Heart left ventricle (tissue), 16 donors: ENCODE results near the gene KLK14. TPM values are rescaled to one million over a fixed set of nuclear protein-coding genes. Genes with fewer than 3 reads are reported as not detected.

Experiments used
- ATAC-seq, 4 donors: fragments of 200-7000 bp; cut with Tn5 transposase; one replicate each; pipeline ENCODE4 v1.9.1; 2020 to 2022; ENCODE audit warnings: moderate library complexity in 4 of 4, mild to moderate bottlenecking in 3 of 4, moderate number of reproducible peaks in 1 of 4
- DNase-seq, 5 donors: peaks; one replicate each; pipeline ENCODE4 v3.0.0-alpha.2; 2020
- H3K27ac ChIP-seq, 12 donors: fragments of 200-600 bp; sonication (generic) in 4 of 12; one replicate each; pipeline versions ENCODE4 v1.5.0 to v1.8.0; 2016 to 2022; ENCODE audit warnings: mild to moderate bottlenecking in 2 of 12
- H3K27me3 ChIP-seq, 9 donors: fragments of 200-600 bp; sonication (generic) in 2 of 9; one replicate each; pipeline versions ENCODE4 v1.5.1 to v1.8.0; 2016 to 2022; ENCODE audit warnings: mild to moderate bottlenecking in 3 of 9
- H3K36me3 ChIP-seq, 9 donors: fragments of 200-600 bp; sonication (generic) in 2 of 9; one replicate each; pipeline versions ENCODE4 v1.5.0 to v1.8.0; 2018 to 2022; ENCODE audit warnings: mild to moderate bottlenecking in 2 of 9
- H3K4me1 ChIP-seq, 12 donors: fragments of 200-600 bp; sonication (generic) in 4 of 12; one replicate each; pipeline versions ENCODE4 v1.5.0 to v1.8.0; 2016 to 2022; ENCODE audit warnings: mild to moderate bottlenecking in 3 of 12
- H3K4me3 ChIP-seq, 12 donors: fragments of 200-600 bp; sonication (generic) in 4 of 12; one replicate each; pipeline versions ENCODE4 v1.5.0 to v1.8.0; 2017 to 2022; ENCODE audit warnings: mild to moderate bottlenecking in 9 of 12, moderate library complexity in 4 of 12
- H3K9me3 ChIP-seq, 12 donors: fragments of 200-600 bp; sonication (generic) in 4 of 12; one replicate each; pipeline versions ENCODE4 v1.5.0 to v1.8.0; 2016 to 2022; ENCODE audit warnings: mild to moderate bottlenecking in 1 of 12
- POLR2A ChIP-seq, 2 donors: fragments of 450-650 bp; IDR thresholded peaks; one replicate each; pipeline ENCODE4 v1.6.1; 2017; ENCODE audit warnings: antibody characterized with exemption in 2 of 2, mild to moderate bottlenecking in 2 of 2, moderate library complexity in 2 of 2
- WGBS, 4 donors: extraction: QIAGEN DNeasy Blood & Tissue Kit in 2 of 4; methylation state at CpG; one replicate each; pipeline versions ENCODE4 v1.1.5 to v1.1.7; 2013 to 2018; 5-methylcytosine and 5-hydroxymethylcytosine counted together
- intact Hi-C, 10 donors: fragments of 100-400 bp; cut with DNase I; formaldehyde crosslinking; loops; one replicate each; pipeline versions ENCODE4 v1.11.1 to v1.14.2; 2022
- polyA plus RNA-seq, 2 donors: library from polyadenylated mRNA; stranded (reverse); fragments of 200-250 nt; gene quantifications; one replicate each; pipeline ENCODE4 v1.2.3, GENCODE V29; 2013
- total RNA-seq, 9 donors: library from RNA; depleted of rRNA in 2 of 9; stranded (reverse); fragments of >200 nt in 2 of 9; fragmentation: NEBNext Ultra II Directional in 3 of 9; extraction: Animal tissue kit (Norgen Biotek cat#: 25700) in 3 of 9; gene quantifications; one replicate each; pipeline versions ENCODE4 v1.1.0 to v1.2.4, GENCODE V29; 2016 to 2023
- TF ChIP-seq, protein P1 (sequence below), 12 donors: fragments of 200-600 bp; sonication (generic) in 4 of 12; IDR thresholded peaks; one replicate each; pipeline versions ENCODE4 v1.5.0 to v1.8.0; 2018 to 2022; ENCODE audit warnings: antibody characterized with exemption in 12 of 12, mild to moderate bottlenecking in 5 of 12
- donor health status: ischemic (EF 13 %, LVEDD 7.1; RV severe dilation, severe dysfunction).
- donor health status: healthy with polysubstance abuse.
- donor health status: DM: no; HTN: yes; CAD: no.
- donor health status: DM: no; HTN: no; CAD: no.
- donor health status: ischemic (EF 25% LVEDD 6.9; RV normal size, moderate dysfunction).
- donor health status: ischemic (EF 25% LVEDD 5.7; RV mildly dilated, moderate dysfunction).
- donor health status: healthy.
- donor health status: DM: yes; HTN: yes; CAD: no.
- donor health status: ischemic (EF 35%, LVEDD 5.7; RV mildly dilated, moderate dysfunction).
- donor health status: nonischemic (EF 11% LVEDD 7.7; RV severe dilation, severe dysfunction).
- donor health status: DM: yes; HTN: yes; CAD: no.
- donor health status: PGD.
- donor health status: ischemic (EF 29% LVEDD 5.4; RV normal size, mild dysfunction).
- donor health status: nonischemic (EF 23%, LVEDD 6.1; RV moderate dilation, normal function).

Gene KLK14
- total and polyA plus RNA-seq, 11 donors = 0.17 to 0.64 (median 0.33) TPM; not detected in 4

DNA sequence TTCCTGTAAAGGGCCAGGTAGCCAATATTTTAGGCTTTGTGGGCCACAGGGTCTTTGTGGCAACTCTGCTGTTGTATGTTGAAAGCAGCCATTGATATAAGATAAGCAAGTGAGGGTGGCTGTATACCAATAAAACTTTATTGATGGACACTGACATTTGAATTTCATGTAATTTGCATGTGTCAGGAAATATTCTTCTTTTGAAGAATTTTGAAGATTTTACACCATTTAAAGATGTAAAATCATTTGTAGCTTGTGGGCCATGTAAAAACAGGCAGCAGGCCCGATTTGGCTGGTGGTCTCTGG is 27.9 kb upstream of the KLK14 start:
- ATAC-seq = no peak

DNA sequence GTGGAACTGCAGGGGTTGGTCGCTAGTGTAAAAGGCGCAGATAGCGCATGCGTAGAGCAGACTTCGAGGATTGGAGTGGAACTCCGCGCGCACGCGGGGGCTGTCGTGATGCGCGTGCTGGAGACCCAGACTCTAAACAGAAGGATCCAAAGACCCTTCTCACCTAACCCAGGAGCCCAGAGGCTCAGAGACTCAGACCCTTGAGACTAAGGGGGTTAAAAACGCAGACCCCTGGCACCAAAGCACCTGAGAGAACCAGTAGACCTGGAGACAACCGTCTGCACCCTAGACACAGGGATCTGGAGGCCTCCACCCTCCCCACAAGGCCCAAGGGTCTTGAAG is 26.1 kb upstream of the KLK14 start:
- H3K4me3 ChIP-seq = peak overlapping the region; percentile 41 to 91 (median 77)
- intact Hi-C loops = loop anchor here in 2 of 10 donors (5.0 to 10.0 kb wide), 4 partner anchors 304 to 734 kb away; partner anchors contain the start of gene NR1H2 (in 2 of the 2)
- H3K27ac ChIP-seq = peak overlapping the region in 9 of 12 donors; percentile 21 to 81 (median 70)
- TF ChIP-seq, protein P1, sequence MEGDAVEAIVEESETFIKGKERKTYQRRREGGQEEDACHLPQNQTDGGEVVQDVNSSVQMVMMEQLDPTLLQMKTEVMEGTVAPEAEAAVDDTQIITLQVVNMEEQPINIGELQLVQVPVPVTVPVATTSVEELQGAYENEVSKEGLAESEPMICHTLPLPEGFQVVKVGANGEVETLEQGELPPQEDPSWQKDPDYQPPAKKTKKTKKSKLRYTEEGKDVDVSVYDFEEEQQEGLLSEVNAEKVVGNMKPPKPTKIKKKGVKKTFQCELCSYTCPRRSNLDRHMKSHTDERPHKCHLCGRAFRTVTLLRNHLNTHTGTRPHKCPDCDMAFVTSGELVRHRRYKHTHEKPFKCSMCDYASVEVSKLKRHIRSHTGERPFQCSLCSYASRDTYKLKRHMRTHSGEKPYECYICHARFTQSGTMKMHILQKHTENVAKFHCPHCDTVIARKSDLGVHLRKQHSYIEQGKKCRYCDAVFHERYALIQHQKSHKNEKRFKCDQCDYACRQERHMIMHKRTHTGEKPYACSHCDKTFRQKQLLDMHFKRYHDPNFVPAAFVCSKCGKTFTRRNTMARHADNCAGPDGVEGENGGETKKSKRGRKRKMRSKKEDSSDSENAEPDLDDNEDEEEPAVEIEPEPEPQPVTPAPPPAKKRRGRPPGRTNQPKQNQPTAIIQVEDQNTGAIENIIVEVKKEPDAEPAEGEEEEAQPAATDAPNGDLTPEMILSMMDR (IDR thresholded peaks at IDR 0.05) = no peak
- no peak for TF ChIP-seq POLR2A (IDR thresholded peaks at IDR 0.05)
- H3K9me3 ChIP-seq = no peaks in the 10 kb centered on the region
- H3K4me1 ChIP-seq = peaks cover 0 to 31% (median 13%) of the 10 kb centered on the region in 12 donors
- peak; percentile 42 to 61 (median 59) for ATAC-seq
- H3K27me3 ChIP-seq = no peaks in the 10 kb centered on the region
- H3K36me3 ChIP-seq = peaks cover 0 to 9% (median 3%) of the 10 kb centered on the region in 9 donors
- peak in 1 of 5 donors; percentile 90 for DNase-seq
- 2 to 3% (median 2%) methylated on average over 14 to 15 of the region's 15 CpGs for WGBS, 4 donors

More for the DNA sequence above, 27.9 kb upstream of the KLK14 start:
- H3K9me3 ChIP-seq = no peaks in the 10 kb centered on the region
- WGBS, 4 donors = 63 to 83% (median 68%) methylated on average over 1 of the region's 1 CpG
- H3K4me1 ChIP-seq = peaks cover 0 to 46% (median 13%) of the 10 kb centered on the region in 12 donors
- intact Hi-C loops = loop anchor here in 1 of 10 donors (10.0 kb wide), 1 partner anchor 474 kb away; no protein-coding TSS in a partner anchor
- H3K27ac ChIP-seq = no peak overlapping the region
- peaks cover 0 to 2% (median 0%) of the 10 kb centered on the region in 9 donors for H3K36me3 ChIP-seq
- no peak for DNase-seq
- peaks cover 0 to 9% (median 0%) of the 10 kb centered on the region in 9 donors for H3K27me3 ChIP-seq
- no peak overlapping the region for H3K4me3 ChIP-seq
- TF ChIP-seq, protein P1 (IDR thresholded peaks at IDR 0.05) = no peak
- no peak for TF ChIP-seq POLR2A (IDR thresholded peaks at IDR 0.05)

DNA sequence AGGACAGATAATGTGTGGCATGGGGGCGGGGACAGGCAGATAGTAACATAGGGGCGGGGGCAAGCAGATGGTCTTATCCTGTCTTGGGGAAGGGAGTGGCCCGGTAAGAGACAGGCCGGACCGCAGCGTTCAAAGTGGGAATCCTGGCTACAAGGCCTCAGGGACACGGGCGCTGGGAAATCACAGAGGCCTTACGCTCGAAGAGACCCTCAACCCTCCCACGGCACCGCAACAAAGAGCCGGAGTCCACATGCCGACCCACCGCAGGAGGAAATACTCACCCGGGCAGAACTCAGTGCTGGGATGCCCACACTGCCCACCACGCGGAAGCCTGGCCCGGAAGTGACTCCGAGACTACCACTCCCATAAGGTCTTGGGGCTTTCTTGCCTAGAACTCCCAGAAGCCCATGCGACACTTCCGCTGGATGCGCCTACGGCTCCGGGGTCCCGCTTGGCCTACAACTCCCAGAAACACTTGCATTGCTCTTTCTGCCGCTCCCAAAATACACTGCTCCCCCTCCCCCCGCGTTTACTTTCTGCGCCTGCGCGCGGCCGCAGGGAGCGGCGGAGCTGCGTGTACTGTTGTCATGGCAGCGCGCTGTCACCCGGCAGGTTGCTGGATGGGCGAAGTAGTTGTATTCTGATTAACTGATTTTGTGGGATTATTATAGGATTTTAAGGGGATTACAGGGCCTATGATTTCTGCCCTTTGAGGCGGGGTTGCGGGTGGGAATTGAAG is 25.5 kb upstream of the KLK14 start, which contains the start of gene CTU1:
CTU1 (minus strand) TSS at position 344 of the 739 bp plus-strand sequence. CDS start 3,840 bp downstream, outside the sequence.
- DNase-seq = peak; percentile 98 to 99 (median 99)
- peaks cover 0 to 26% (median 13%) of the 10 kb centered on the region in 12 donors for H3K4me1 ChIP-seq
- no peaks in the 10 kb centered on the region for H3K27me3 ChIP-seq
- H3K9me3 ChIP-seq = no peaks in the 10 kb centered on the region
- H3K4me3 ChIP-seq = peak within 1 kb of the TSS; percentile 41 to 91 (median 77)
- TF ChIP-seq, protein P1 (IDR thresholded peaks at IDR 0.05) = peak in 1 of 12 donors; percentile 17
- TF ChIP-seq POLR2A (IDR thresholded peaks at IDR 0.05) = peak in 1 of 2 donors; percentile 61
- peak; percentile 98 to 99 (median 99) for ATAC-seq
- H3K27ac ChIP-seq = peak within 1 kb of the TSS; percentile 13 to 81 (median 71)
- H3K36me3 ChIP-seq = peaks cover 0 to 14% (median 8%) of the 10 kb centered on the region in 9 donors
- intact Hi-C loops = loop anchor here in 2 of 10 donors (5.0 to 10.0 kb wide), 4 partner anchors 303 to 733 kb away; partner anchors contain the start of gene NR1H2 (in 2 of the 2)
- 0 to 1% (median 0%) methylated on average over 36 to 43 of the region's 43 CpGs for WGBS, 4 donors
